Activated CD8-positive, alpha-beta T cell treated with anti-CD3 and anti-CD28 coated beads, Interleukin-2, amount 10 ng/mL, durations not matched to agents 7 days and 5 days (primary cell): ENCODE data around the gene FERMT2. TPM values are rescaled to one million over a fixed set of nuclear protein-coding genes. Genes with fewer than 3 reads are reported as not detected.
"Not testable (repeated sequence)": the region's sequence is repeated elsewhere in the genome, so short reads cannot be mapped to it uniquely, and the experiment has no call there.

Experiments
- ATAC-seq: fragments of 150-1000 bp; cut with Tn5 transposase; one replicate; pipeline ENCODE4 v1.10.0; 2021; ENCODE audit warnings: moderate library complexity
- CTCF ChIA-PET: fragments of 350-600 bp; sonication (Branson Sonifier 250); formaldehyde crosslinking; loops from one replicate; lab custom pipeline; 2021; ENCODE audit warnings: antibody characterized with exemption; lab: Charles Lee
- POLR2A ChIA-PET: fragments of 350-600 bp; sonication (Branson Sonifier 250); formaldehyde crosslinking; loops from one replicate; lab custom pipeline; 2021; ENCODE audit warnings: antibody characterized with exemption; lab: Charles Lee
- DNase-seq: peaks from one replicate; pipeline ENCODE4 v3.0.0-alpha.2; 2020
- H3K27ac Mint-ChIP-seq: one replicate; pipeline ENCODE4 v1.8.0; 2021; ENCODE audit warnings: mild to moderate bottlenecking, mixed read lengths
- H3K27me3 Mint-ChIP-seq: one replicate; pipeline ENCODE4 v1.8.0; 2021; ENCODE audit warnings: low read depth, mixed read lengths
- H3K36me3 Mint-ChIP-seq: one replicate; pipeline ENCODE4 v1.8.0; 2021; ENCODE audit warnings: low read depth, mixed read lengths
- H3K4me1 Mint-ChIP-seq: one replicate; pipeline ENCODE4 v1.8.0; 2021; ENCODE audit warnings: low read depth, mixed read lengths
- H3K4me3 Mint-ChIP-seq: one replicate; pipeline ENCODE4 v1.8.0; 2021; ENCODE audit warnings: mild to moderate bottlenecking, mixed read lengths
- H3K9me3 Mint-ChIP-seq: one replicate; pipeline ENCODE4 v1.8.0; 2022; ENCODE audit warnings: mixed read lengths; ENCODE audit not compliant: insufficient read depth
- total RNA-seq, 2 experiments: library from RNA; stranded (reverse); gene quantifications; one replicate each; pipeline ENCODE4 v1.2.3, GENCODE V29; 2021

Gene FERMT2
- total RNA-seq, 2 experiments from 2014 or later: not detected

GRCh38 chr14:52876311-52876710, 74.5 kb downstream of the FERMT2 start:
- H3K36me3 Mint-ChIP-seq: no peaks in the 10 kb centered on the region
- H3K4me3 Mint-ChIP-seq: no peak overlapping the region
- H3K4me1 Mint-ChIP-seq: no peaks in the 10 kb centered on the region
- no peaks in the 10 kb centered on the region for H3K9me3 Mint-ChIP-seq
- H3K27me3 Mint-ChIP-seq: peaks cover 4% of the 10 kb centered on the region
- ChIA-PET CTCF (no interaction called here), POLR2A (no interaction called here)
- DNase-seq (no peak), ATAC-seq (no peak)
- no peak overlapping the region for H3K27ac Mint-ChIP-seq

GRCh38 chr14:52875707-52876106, 75.1 kb downstream of the FERMT2 start:
- ATAC-seq (no peak), DNase-seq (no peak)
- Mint-ChIP-seq H3K27me3 (peaks cover 4% of the 10 kb centered on the region), H3K36me3 (no peaks in the 10 kb centered on the region), H3K27ac (no peak overlapping the region), H3K4me1 (no peaks in the 10 kb centered on the region), H3K9me3 (no peaks in the 10 kb centered on the region), H3K4me3 (no peak overlapping the region)
- ChIA-PET POLR2A (no interaction called here), CTCF (no interaction called here)

- no peak for DNase-seq
- Mint-ChIP-seq H3K36me3 (no peaks in the 10 kb centered on the region), H3K4me3 (no peak overlapping the region), H3K27ac (no peak overlapping the region), H3K4me1 (no peaks in the 10 kb centered on the region), H3K9me3 (no peaks in the 10 kb centered on the region), H3K27me3 (peaks cover 4% of the 10 kb centered on the region)
- CTCF ChIA-PET: no interaction called here
- ATAC-seq: no peak
- POLR2A ChIA-PET: no interaction called here
Measured at GRCh38 chr14:52874389-52874788, 76.5 kb downstream of the FERMT2 start.

GRCh38 chr14:52873694-52874093, 77.2 kb downstream of the FERMT2 start:
- Mint-ChIP-seq H3K27ac (no peak overlapping the region), H3K4me1 (no peaks in the 10 kb centered on the region), H3K4me3 (no peak overlapping the region), H3K9me3 (no peaks in the 10 kb centered on the region), H3K27me3 (peaks cover 4% of the 10 kb centered on the region), H3K36me3 (no peaks in the 10 kb centered on the region)
- no peak for ATAC-seq
- ChIA-PET CTCF (no interaction called here), POLR2A (no interaction called here)
- DNase-seq: no peak

- CTCF ChIA-PET: no interaction called here
- ATAC-seq (no peak), DNase-seq (no peak)
- POLR2A ChIA-PET: no interaction called here
- Mint-ChIP-seq H3K36me3 (no peaks in the 10 kb centered on the region), H3K27me3 (peaks cover 2% of the 10 kb centered on the region), H3K9me3 (no peaks in the 10 kb centered on the region), H3K4me1 (no peaks in the 10 kb centered on the region), H3K4me3 (no peak overlapping the region), H3K27ac (no peak overlapping the region)
Measured at GRCh38 chr14:52873065-52873464, 77.8 kb downstream of the FERMT2 start.

GRCh38 chr14:52871606-52872005, 79.2 kb downstream of the FERMT2 start:
- ATAC-seq: no peak
- Mint-ChIP-seq H3K27me3 (peaks cover 2% of the 10 kb centered on the region), H3K4me3 (no peak overlapping the region), H3K4me1 (no peaks in the 10 kb centered on the region), H3K9me3 (no peaks in the 10 kb centered on the region), H3K36me3 (no peaks in the 10 kb centered on the region), H3K27ac (no peak overlapping the region)
- ChIA-PET CTCF (no interaction called here), POLR2A (no interaction called here)
- DNase-seq: no peak

GRCh38 chr14:52868911-52869618, 81.8 kb downstream of the FERMT2 start:
- Mint-ChIP-seq H3K27ac (no peak overlapping the region), H3K27me3 (peaks cover 2% of the 10 kb centered on the region), H3K36me3 (no peaks in the 10 kb centered on the region), H3K4me3 (no peak overlapping the region), H3K4me1 (no peaks in the 10 kb centered on the region), H3K9me3 (no peaks in the 10 kb centered on the region)
- ChIA-PET POLR2A (interaction anchor here (0.6 kb wide), 1 partner anchor 157 kb away, joined by 3 read pairs; no protein-coding TSS in a partner anchor), CTCF (interaction anchor here (0.9 kb wide), 1 partner anchor 427 kb away, joined by 4 read pairs; no protein-coding TSS in a partner anchor)
- ATAC-seq: no peak
- DNase-seq: no peak

GRCh38 chr14:52864893-52865292, 86.0 kb downstream of the FERMT2 start:
- H3K9me3 Mint-ChIP-seq, DNase-seq, CTCF ChIA-PET, ATAC-seq, H3K4me1 Mint-ChIP-seq, H3K27ac Mint-ChIP-seq, H3K4me3 Mint-ChIP-seq, POLR2A ChIA-PET, H3K36me3 Mint-ChIP-seq, H3K27me3 Mint-ChIP-seq: not testable (repeated sequence)

- DNase-seq (no peak), ATAC-seq (no peak)
- Mint-ChIP-seq H3K4me1 (no peaks in the 10 kb centered on the region), H3K27ac (no peak overlapping the region), H3K36me3 (no peaks in the 10 kb centered on the region), H3K4me3 (no peak overlapping the region), H3K9me3 (no peaks in the 10 kb centered on the region), H3K27me3 (no peaks in the 10 kb centered on the region)
- CTCF ChIA-PET: no interaction called here
- POLR2A ChIA-PET: no interaction called here
Measured at GRCh38 chr14:52863334-52863700, 87.5 kb downstream of the FERMT2 start.

GRCh38 chr14:52862632-52863333, 88.1 kb downstream of the FERMT2 start:
- Mint-ChIP-seq H3K4me1 (no peaks in the 10 kb centered on the region), H3K4me3 (no peak overlapping the region), H3K9me3 (no peaks in the 10 kb centered on the region), H3K27ac (no peak overlapping the region), H3K36me3 (no peaks in the 10 kb centered on the region), H3K27me3 (no peaks in the 10 kb centered on the region)
- ATAC-seq: no peak
- no peak for DNase-seq
- POLR2A ChIA-PET: no interaction called here
- CTCF ChIA-PET: no interaction called here

GRCh38 chr14:52861403-52861802, 89.4 kb downstream of the FERMT2 start:
- Mint-ChIP-seq H3K4me3 (no peak overlapping the region), H3K27ac (no peak overlapping the region), H3K9me3 (no peaks in the 10 kb centered on the region), H3K36me3 (no peaks in the 10 kb centered on the region), H3K4me1 (no peaks in the 10 kb centered on the region), H3K27me3 (no peaks in the 10 kb centered on the region)
- ATAC-seq: no peak
- POLR2A ChIA-PET: no interaction called here
- CTCF ChIA-PET: no interaction called here
- DNase-seq: no peak

- Mint-ChIP-seq H3K36me3 (no peaks in the 10 kb centered on the region), H3K27ac (no peak overlapping the region), H3K27me3 (no peaks in the 10 kb centered on the region), H3K4me1 (no peaks in the 10 kb centered on the region), H3K9me3 (no peaks in the 10 kb centered on the region), H3K4me3 (no peak overlapping the region)
- ChIA-PET CTCF (no interaction called here), POLR2A (no interaction called here)
- DNase-seq: no peak
- ATAC-seq: no peak
Measured at GRCh38 chr14:52860910-52861309, 89.9 kb downstream of the FERMT2 start.
